GM21529 (cell line): ENCODE results near the gene TRIM45.
"Not testable (repeated sequence)": the region's sequence is repeated elsewhere in the genome, so short reads cannot be mapped to it uniquely, and the experiment has no call there.

Experiments used
- ATAC-seq: cut with Tn5 transposase; IDR thresholded peaks from one replicate; pipeline ENCODE4 v1.9.1; 2021; ENCODE audit not compliant: unreplicated experiment

The TRIM45 gene

GRCh38 chr1:117121589-117122329 is at the start of gene TRIM45:
Gene TRIM45, minus strand, starts transcription at chr1:117121749. Its CDS starts 548 bp downstream, at chr1:117121201.
- ATAC-seq, result peak; percentile 92

GRCh38 chr1:117169871-117170596 is 48.5 kb upstream of the TRIM45 start:
- ATAC-seq, result no peak

GRCh38 chr1:117167402-117167801 is 45.9 kb upstream of the TRIM45 start:
- ATAC-seq, result no peak

- no peak for ATAC-seq
Observed at GRCh38 chr1:117166076-117166475, 44.5 kb upstream of the TRIM45 start.

- ATAC-seq, result no peak
Observed at GRCh38 chr1:117164209-117164608, 42.7 kb upstream of the TRIM45 start.

GRCh38 chr1:117162816-117163215 is 41.3 kb upstream of the TRIM45 start:
- no peak for ATAC-seq

- ATAC-seq, result no peak
Observed at GRCh38 chr1:117161887-117162286, 40.3 kb upstream of the TRIM45 start.

GRCh38 chr1:117151305-117151704 is 29.8 kb upstream of the TRIM45 start:
- not testable (repeated sequence) for ATAC-seq

- ATAC-seq, result no peak
Observed at GRCh38 chr1:117150316-117150715, 28.8 kb upstream of the TRIM45 start.

- ATAC-seq, result no peak
Observed at GRCh38 chr1:117147856-117148588, 26.5 kb upstream of the TRIM45 start.

GRCh38 chr1:117147341-117147831 is 25.8 kb upstream of the TRIM45 start:
- ATAC-seq, result no peak

GRCh38 chr1:117146575-117147340 is 25.2 kb upstream of the TRIM45 start:
- ATAC-seq, result no peak

- ATAC-seq, result no peak
Observed at GRCh38 chr1:117146072-117146471, 24.5 kb upstream of the TRIM45 start.

- ATAC-seq, result no peak
Observed at GRCh38 chr1:117143871-117144270, 22.3 kb upstream of the TRIM45 start.

- no peak for ATAC-seq
Observed at GRCh38 chr1:117143172-117143571, 21.6 kb upstream of the TRIM45 start.

- no peak for ATAC-seq
Observed at GRCh38 chr1:117142200-117142599, 20.7 kb upstream of the TRIM45 start.

- ATAC-seq, result no peak
Observed at GRCh38 chr1:117138561-117138960, 17.0 kb upstream of the TRIM45 start.

GRCh38 chr1:117138106-117138505 is 16.6 kb upstream of the TRIM45 start:
- no peak for ATAC-seq

- ATAC-seq, result no peak
Observed at GRCh38 chr1:117137281-117137855, 15.8 kb upstream of the TRIM45 start.

GRCh38 chr1:117136749-117137148 is 15.2 kb upstream of the TRIM45 start:
- ATAC-seq, result no peak
